ENCODE results near the gene SUCLG2.
A peak's percentile ranks its signal among the peaks of the same experiment; 100 is the strongest.

SUCLG2 gene

GRCh38 chr3:67534594-67534993, 119.8 kb downstream of the SUCLG2 start:
- Mint-ChIP-seq H3K36me3 (peaks cover 38% of the 10 kb centered on the region), H3K27me3 (no peaks in the 10 kb centered on the region), H3K4me3 (no peak overlapping the region), H3K27ac (no peak overlapping the region), H3K9me3 (peaks cover 10% of the 10 kb centered on the region), H3K4me1 (peaks cover 19% of the 10 kb centered on the region)
- ATAC-seq: no peak

GRCh38 chr3:67531181-67532101, 123.0 kb downstream of the SUCLG2 start:
- Mint-ChIP-seq H3K27me3 (no peaks in the 10 kb centered on the region), H3K36me3 (peaks cover 48% of the 10 kb centered on the region), H3K27ac (no peak overlapping the region), H3K4me3 (no peak overlapping the region), H3K4me1 (peaks cover 17% of the 10 kb centered on the region), H3K9me3 (no peaks in the 10 kb centered on the region)
- no peak for ATAC-seq

- Mint-ChIP-seq H3K27me3 (no peaks in the 10 kb centered on the region), H3K9me3 (no peaks in the 10 kb centered on the region), H3K4me1 (peaks cover 6% of the 10 kb centered on the region), H3K27ac (no peak overlapping the region), H3K4me3 (no peak overlapping the region), H3K36me3 (peaks cover 60% of the 10 kb centered on the region)
- ATAC-seq: no peak
Observed at GRCh38 chr3:67529915-67530314, 124.5 kb downstream of the SUCLG2 start.

GRCh38 chr3:67529337-67529736, 125.1 kb downstream of the SUCLG2 start:
- no peak overlapping the region for H3K27ac Mint-ChIP-seq
- H3K27me3 Mint-ChIP-seq: no peaks in the 10 kb centered on the region
- ATAC-seq: no peak
- H3K36me3 Mint-ChIP-seq: peaks cover 66% of the 10 kb centered on the region
- no peaks in the 10 kb centered on the region for H3K9me3 Mint-ChIP-seq
- H3K4me1 Mint-ChIP-seq: peaks cover 4% of the 10 kb centered on the region
- H3K4me3 Mint-ChIP-seq: no peak overlapping the region

- H3K27me3 Mint-ChIP-seq: no peaks in the 10 kb centered on the region
- no peaks in the 10 kb centered on the region for H3K9me3 Mint-ChIP-seq
- no peak overlapping the region for H3K27ac Mint-ChIP-seq
- H3K4me3 Mint-ChIP-seq: no peak overlapping the region
- H3K4me1 Mint-ChIP-seq: peaks cover 6% of the 10 kb centered on the region
- H3K36me3 Mint-ChIP-seq: peaks cover 52% of the 10 kb centered on the region
- no peak for ATAC-seq
Observed at GRCh38 chr3:67526246-67526645, 128.2 kb downstream of the SUCLG2 start.

- no peak overlapping the region for H3K27ac Mint-ChIP-seq
Observed at GRCh38 chr3:67524046-67524445, 130.4 kb downstream of the SUCLG2 start.

GRCh38 chr3:67522081-67522480, 132.3 kb downstream of the SUCLG2 start:
- H3K9me3 Mint-ChIP-seq: no peaks in the 10 kb centered on the region
- no peaks in the 10 kb centered on the region for H3K27me3 Mint-ChIP-seq
- H3K4me1 Mint-ChIP-seq: peaks cover 9% of the 10 kb centered on the region
- H3K4me3 Mint-ChIP-seq: no peak overlapping the region
- ATAC-seq: no peak
- H3K27ac Mint-ChIP-seq: peak overlapping the region; percentile 37
- H3K36me3 Mint-ChIP-seq: peaks cover 51% of the 10 kb centered on the region

More at GRCh38 chr3:67524046-67524445, 130.4 kb downstream of the SUCLG2 start:
- no peaks in the 10 kb centered on the region for H3K9me3 Mint-ChIP-seq
- H3K36me3 Mint-ChIP-seq: peaks cover 57% of the 10 kb centered on the region
- no peak for ATAC-seq
- H3K27me3 Mint-ChIP-seq: no peaks in the 10 kb centered on the region
- no peak overlapping the region for H3K4me3 Mint-ChIP-seq
- peaks cover 9% of the 10 kb centered on the region for H3K4me1 Mint-ChIP-seq

GRCh38 chr3:67521053-67521646, 133.3 kb downstream of the SUCLG2 start:
- peaks cover 9% of the 10 kb centered on the region for H3K4me1 Mint-ChIP-seq
- H3K9me3 Mint-ChIP-seq: no peaks in the 10 kb centered on the region
- no peak for ATAC-seq
- no peaks in the 10 kb centered on the region for H3K27me3 Mint-ChIP-seq
- H3K36me3 Mint-ChIP-seq: peaks cover 50% of the 10 kb centered on the region
- no peak overlapping the region for H3K4me3 Mint-ChIP-seq
- H3K27ac Mint-ChIP-seq: peak overlapping the region; percentile 37

- Mint-ChIP-seq H3K4me3 (no peak overlapping the region), H3K9me3 (no peaks in the 10 kb centered on the region), H3K4me1 (peaks cover 9% of the 10 kb centered on the region), H3K27me3 (no peaks in the 10 kb centered on the region), H3K27ac (no peak overlapping the region), H3K36me3 (peaks cover 57% of the 10 kb centered on the region)
- ATAC-seq: no peak
Observed at GRCh38 chr3:67518236-67518635, 136.2 kb downstream of the SUCLG2 start.

- no peak for ATAC-seq
- Mint-ChIP-seq H3K4me3 (no peak overlapping the region), H3K36me3 (peaks cover 62% of the 10 kb centered on the region), H3K9me3 (no peaks in the 10 kb centered on the region), H3K27ac (no peak overlapping the region), H3K27me3 (no peaks in the 10 kb centered on the region), H3K4me1 (peaks cover 9% of the 10 kb centered on the region)
Observed at GRCh38 chr3:67517781-67518180, 136.6 kb downstream of the SUCLG2 start.

GRCh38 chr3:67516496-67516895, 137.9 kb downstream of the SUCLG2 start:
- H3K27me3 Mint-ChIP-seq: no peaks in the 10 kb centered on the region
- H3K4me1 Mint-ChIP-seq: peaks cover 5% of the 10 kb centered on the region
- H3K4me3 Mint-ChIP-seq: no peak overlapping the region
- ATAC-seq: no peak
- H3K36me3 Mint-ChIP-seq: peaks cover 67% of the 10 kb centered on the region
- no peak overlapping the region for H3K27ac Mint-ChIP-seq
- no peaks in the 10 kb centered on the region for H3K9me3 Mint-ChIP-seq

GRCh38 chr3:67515778-67516177, 138.6 kb downstream of the SUCLG2 start:
- H3K4me1 Mint-ChIP-seq: no peaks in the 10 kb centered on the region
- H3K36me3 Mint-ChIP-seq: peaks cover 67% of the 10 kb centered on the region

GRCh38 chr3:67509471-67510075, 144.8 kb downstream of the SUCLG2 start:
- H3K4me1 Mint-ChIP-seq: peaks cover 6% of the 10 kb centered on the region
- H3K4me3 Mint-ChIP-seq: no peak overlapping the region
- no peak overlapping the region for H3K27ac Mint-ChIP-seq
- ATAC-seq: no peak
- no peaks in the 10 kb centered on the region for H3K9me3 Mint-ChIP-seq
- H3K36me3 Mint-ChIP-seq: peaks cover 54% of the 10 kb centered on the region
- H3K27me3 Mint-ChIP-seq: no peaks in the 10 kb centered on the region

More at GRCh38 chr3:67515778-67516177, 138.6 kb downstream of the SUCLG2 start:
- Mint-ChIP-seq H3K9me3 (no peaks in the 10 kb centered on the region), H3K4me3 (no peak overlapping the region), H3K27me3 (no peaks in the 10 kb centered on the region), H3K27ac (no peak overlapping the region)
- no peak for ATAC-seq

- no peaks in the 10 kb centered on the region for H3K27me3 Mint-ChIP-seq
- H3K4me1 Mint-ChIP-seq: peaks cover 6% of the 10 kb centered on the region
- H3K4me3 Mint-ChIP-seq: no peak overlapping the region
- H3K9me3 Mint-ChIP-seq: no peaks in the 10 kb centered on the region
- no peak for ATAC-seq
- H3K27ac Mint-ChIP-seq: no peak overlapping the region
- H3K36me3 Mint-ChIP-seq: peaks cover 41% of the 10 kb centered on the region
Observed at GRCh38 chr3:67507584-67507983, 146.8 kb downstream of the SUCLG2 start.

GRCh38 chr3:67500709-67501108, 153.7 kb downstream of the SUCLG2 start:
- H3K27me3 Mint-ChIP-seq: no peaks in the 10 kb centered on the region
- no peak for ATAC-seq
- no peak overlapping the region for H3K4me3 Mint-ChIP-seq
- no peaks in the 10 kb centered on the region for H3K4me1 Mint-ChIP-seq
- no peaks in the 10 kb centered on the region for H3K9me3 Mint-ChIP-seq
- peaks cover 23% of the 10 kb centered on the region for H3K36me3 Mint-ChIP-seq
- no peak overlapping the region for H3K27ac Mint-ChIP-seq

Measured in stimulated activated memory B cell treated with anti-CD40 and anti-IgM and Interleukin-4, amounts not matched to agents 10 μg/mL and 1 μg/mL and 100 μg/mL, for 72 hours (primary cell).